GM19035 (cell line): Measurements from ENCODE around the gene BABAM2.
"Not testable (repeated sequence)": the region's sequence is repeated elsewhere in the genome, so short reads cannot be mapped to it uniquely, and the experiment has no call there.

Experiments
- ATAC-seq: cut with Tn5 transposase; IDR thresholded peaks from one replicate; pipeline ENCODE4 v1.9.1; 2021; ENCODE audit not compliant: unreplicated experiment

Gene BABAM2

GRCh38 chr2:27972311-27972710 lies 81.8 kb downstream of the BABAM2 start:
- no peak for ATAC-seq

GRCh38 chr2:27973592-27973991 lies 83.1 kb downstream of the BABAM2 start:
- ATAC-seq: no peak

- ATAC-seq: no peak
Observed at GRCh38 chr2:27976308-27976707, 85.8 kb downstream of the BABAM2 start.

GRCh38 chr2:27977731-27978312 lies 87.3 kb downstream of the BABAM2 start:
- ATAC-seq: no peak

- ATAC-seq: not testable (repeated sequence)
Observed at GRCh38 chr2:27978761-27979160, 88.2 kb downstream of the BABAM2 start.

GRCh38 chr2:27980242-27980641 lies 89.7 kb downstream of the BABAM2 start:
- no peak for ATAC-seq

- no peak for ATAC-seq
Observed at GRCh38 chr2:27984153-27984552, 93.6 kb downstream of the BABAM2 start.

- ATAC-seq: no peak
Observed at GRCh38 chr2:27988306-27988705, 97.8 kb downstream of the BABAM2 start.

GRCh38 chr2:27988718-27989117 lies 98.2 kb downstream of the BABAM2 start:
- no peak for ATAC-seq

- no peak for ATAC-seq
Observed at GRCh38 chr2:27989149-27989548, 98.6 kb downstream of the BABAM2 start.

GRCh38 chr2:27990030-27990590 lies 99.6 kb downstream of the BABAM2 start:
- ATAC-seq: no peak

GRCh38 chr2:27991146-27991545 lies 100.6 kb downstream of the BABAM2 start:
- no peak for ATAC-seq

- ATAC-seq: no peak
Observed at GRCh38 chr2:27992787-27993401, 102.4 kb downstream of the BABAM2 start.

GRCh38 chr2:27993402-27993787 lies 102.9 kb downstream of the BABAM2 start:
- no peak for ATAC-seq

GRCh38 chr2:27993950-27994728 lies 103.6 kb downstream of the BABAM2 start:
- ATAC-seq: no peak

- ATAC-seq: no peak
Observed at GRCh38 chr2:27996156-27996922, 105.8 kb downstream of the BABAM2 start.

- ATAC-seq: no peak
Observed at GRCh38 chr2:28000287-28000686, 109.8 kb downstream of the BABAM2 start.

GRCh38 chr2:28002181-28002580 lies 111.7 kb downstream of the BABAM2 start:
- no peak for ATAC-seq

- ATAC-seq: no peak
Observed at GRCh38 chr2:28004086-28004485, 113.6 kb downstream of the BABAM2 start.

- ATAC-seq: no peak
Observed at GRCh38 chr2:28009732-28010131, 119.2 kb downstream of the BABAM2 start.

- no peak for ATAC-seq
Observed at GRCh38 chr2:28011322-28011737, 120.8 kb downstream of the BABAM2 start.
